Nephron (organoid): ENCODE data around the gene DESI1.

Experiments used
- H3K27ac Mint-ChIP-seq, 3 experiments: 2 replicates each; pipeline ENCODE4 v1.8.0; 2020; ENCODE audit warnings: mixed read lengths in 3 of 3, mild to moderate bottlenecking in 2 of 3, moderate library complexity in 1 of 3
- H3K27me3 Mint-ChIP-seq: 2 replicates; pipeline ENCODE4 v1.8.0; 2021; ENCODE audit warnings: low read depth, mild to moderate bottlenecking, moderate library complexity, mixed read lengths
- H3K36me3 Mint-ChIP-seq: 2 replicates; pipeline ENCODE4 v1.8.0; 2020; ENCODE audit warnings: low read depth, mixed read lengths
- H3K4me1 Mint-ChIP-seq: 2 replicates; pipeline ENCODE4 v1.8.0; 2020; ENCODE audit warnings: mixed read lengths
- H3K4me3 Mint-ChIP-seq, 3 experiments: 2 replicates each; pipeline ENCODE4 v1.8.0; 2020; ENCODE audit warnings: mild to moderate bottlenecking in 3 of 3, mixed read lengths in 3 of 3, moderate library complexity in 2 of 3
- H3K9me3 Mint-ChIP-seq: 2 replicates; pipeline ENCODE4 v1.8.0; 2020; ENCODE audit warnings: mixed read lengths
- TF ChIP-seq, protein P1 (sequence below), 3 experiments: fragments of 200-600 bp; sonication (generic); IDR thresholded peaks; one replicate each; pipeline ENCODE4 v1.5.0; 2021; ENCODE audit warnings: antibody characterized with exemption in 3 of 3; ENCODE audit not compliant: unreplicated experiment in 3 of 3

DESI1 gene

DNA sequence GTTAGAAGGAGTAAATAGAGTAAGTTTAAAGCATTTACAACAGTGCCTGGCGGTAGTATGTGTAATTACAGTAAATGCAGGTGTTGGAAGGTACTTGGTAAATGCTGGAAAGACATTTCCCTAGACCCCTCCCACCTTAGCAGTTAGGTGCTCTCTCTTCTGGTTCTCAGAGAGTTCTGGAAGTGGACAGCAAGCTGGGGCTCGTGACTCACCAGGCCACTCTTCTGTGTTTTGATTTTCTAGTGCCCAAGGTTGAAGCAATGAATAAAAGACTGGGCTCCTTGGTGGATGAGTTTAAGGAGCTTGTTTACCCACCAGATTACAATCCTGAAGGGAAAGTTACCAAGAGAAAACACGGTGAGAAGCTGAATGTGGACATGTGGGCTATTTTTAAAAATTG, 40.2 kb upstream of the DESI1 start:
- Mint-ChIP-seq H3K36me3 (peaks cover 69% of the 10 kb centered on the region), H3K4me3 (no peak overlapping the region), H3K27ac (no peak overlapping the region), H3K9me3 (no peaks in the 10 kb centered on the region), H3K27me3 (no peaks in the 10 kb centered on the region), H3K4me1 (no peaks in the 10 kb centered on the region)
- TF ChIP-seq, protein P1, sequence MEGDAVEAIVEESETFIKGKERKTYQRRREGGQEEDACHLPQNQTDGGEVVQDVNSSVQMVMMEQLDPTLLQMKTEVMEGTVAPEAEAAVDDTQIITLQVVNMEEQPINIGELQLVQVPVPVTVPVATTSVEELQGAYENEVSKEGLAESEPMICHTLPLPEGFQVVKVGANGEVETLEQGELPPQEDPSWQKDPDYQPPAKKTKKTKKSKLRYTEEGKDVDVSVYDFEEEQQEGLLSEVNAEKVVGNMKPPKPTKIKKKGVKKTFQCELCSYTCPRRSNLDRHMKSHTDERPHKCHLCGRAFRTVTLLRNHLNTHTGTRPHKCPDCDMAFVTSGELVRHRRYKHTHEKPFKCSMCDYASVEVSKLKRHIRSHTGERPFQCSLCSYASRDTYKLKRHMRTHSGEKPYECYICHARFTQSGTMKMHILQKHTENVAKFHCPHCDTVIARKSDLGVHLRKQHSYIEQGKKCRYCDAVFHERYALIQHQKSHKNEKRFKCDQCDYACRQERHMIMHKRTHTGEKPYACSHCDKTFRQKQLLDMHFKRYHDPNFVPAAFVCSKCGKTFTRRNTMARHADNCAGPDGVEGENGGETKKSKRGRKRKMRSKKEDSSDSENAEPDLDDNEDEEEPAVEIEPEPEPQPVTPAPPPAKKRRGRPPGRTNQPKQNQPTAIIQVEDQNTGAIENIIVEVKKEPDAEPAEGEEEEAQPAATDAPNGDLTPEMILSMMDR (IDR thresholded peaks at IDR 0.05; ENCODE audit: unreplicated experiment in 3 of 3) = no peak

DNA sequence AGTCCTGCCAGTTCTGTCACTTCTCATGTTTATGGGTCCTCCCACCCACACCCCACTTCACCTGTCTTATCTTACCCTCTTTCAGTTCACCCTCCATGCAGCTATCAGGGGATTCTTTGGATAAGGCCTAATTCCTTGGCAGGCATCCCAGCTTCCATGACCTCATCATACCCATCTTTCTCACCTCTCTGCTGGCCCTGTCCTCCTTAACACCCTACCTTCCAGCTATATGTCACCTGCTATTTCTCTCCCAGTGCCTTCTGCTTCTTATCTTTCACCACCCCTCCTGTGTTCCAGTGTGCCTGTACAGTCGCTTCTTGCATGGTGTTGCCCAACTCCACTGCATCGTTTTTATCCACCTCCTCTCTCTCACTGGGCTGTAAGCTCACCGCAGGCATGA, 39.6 kb upstream of the DESI1 start:
- Mint-ChIP-seq H3K9me3 (no peaks in the 10 kb centered on the region), H3K27me3 (no peaks in the 10 kb centered on the region)
- TF ChIP-seq, protein P1 (IDR thresholded peaks at IDR 0.05; ENCODE audit: unreplicated experiment in 3 of 3) = no peak

GRCh38 chr22:41659941-41660340, 39.1 kb upstream of the DESI1 start:
- Mint-ChIP-seq H3K9me3 (no peaks in the 10 kb centered on the region), H3K27ac (no peak overlapping the region), H3K36me3 (peaks cover 72% of the 10 kb centered on the region), H3K27me3 (no peaks in the 10 kb centered on the region), H3K4me3 (no peak overlapping the region), H3K4me1 (no peaks in the 10 kb centered on the region)
- TF ChIP-seq, protein P1 (IDR thresholded peaks at IDR 0.05; ENCODE audit: unreplicated experiment in 3 of 3) = no peak

More for the DNA sequence above, 39.6 kb upstream of the DESI1 start:
- Mint-ChIP-seq H3K4me3 (no peak overlapping the region), H3K36me3 (peaks cover 73% of the 10 kb centered on the region), H3K27ac (no peak overlapping the region), H3K4me1 (no peaks in the 10 kb centered on the region)

DNA sequence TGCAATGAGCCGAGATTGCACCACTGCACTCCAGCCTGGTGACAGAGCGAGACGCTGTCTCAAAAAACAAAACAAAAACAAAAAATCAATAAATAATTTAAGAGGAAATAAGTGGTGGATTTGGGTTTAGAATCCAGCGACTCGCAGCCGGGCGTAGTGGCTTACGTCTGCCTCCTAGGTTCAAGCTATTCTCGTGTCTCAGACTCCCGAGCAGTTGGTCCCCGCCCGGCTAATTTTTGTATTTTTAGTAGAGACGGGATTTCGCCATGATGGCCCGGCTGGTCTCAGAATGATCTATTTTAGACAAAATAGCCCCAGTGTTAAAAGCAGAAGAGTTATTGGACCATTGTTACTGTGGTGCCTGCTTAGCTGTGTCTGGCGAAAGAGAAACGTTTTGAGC, 38.0 kb upstream of the DESI1 start:
- H3K27me3 Mint-ChIP-seq = no peaks in the 10 kb centered on the region

GRCh38 chr22:41657709-41658108, 36.9 kb upstream of the DESI1 start:
- Mint-ChIP-seq H3K36me3 (peaks cover 79% of the 10 kb centered on the region), H3K4me1 (no peaks in the 10 kb centered on the region), H3K27me3 (no peaks in the 10 kb centered on the region), H3K9me3 (no peaks in the 10 kb centered on the region), H3K27ac (no peak overlapping the region), H3K4me3 (no peak overlapping the region)
- TF ChIP-seq, protein P1 (IDR thresholded peaks at IDR 0.05; ENCODE audit: unreplicated experiment in 3 of 3) = no peak

More for the DNA sequence above, 38.0 kb upstream of the DESI1 start:
- Mint-ChIP-seq H3K9me3 (no peaks in the 10 kb centered on the region), H3K27ac (no peak overlapping the region), H3K4me3 (no peak overlapping the region), H3K36me3 (peaks cover 75% of the 10 kb centered on the region), H3K4me1 (no peaks in the 10 kb centered on the region)
- TF ChIP-seq, protein P1 (IDR thresholded peaks at IDR 0.05; ENCODE audit: unreplicated experiment in 3 of 3) = no peak

GRCh38 chr22:41656556-41656955, 35.7 kb upstream of the DESI1 start:
- TF ChIP-seq, protein P1 (IDR thresholded peaks at IDR 0.05; ENCODE audit: unreplicated experiment in 3 of 3) = no peak
- H3K9me3 Mint-ChIP-seq = no peaks in the 10 kb centered on the region

More at GRCh38 chr22:41656556-41656955, 35.7 kb upstream of the DESI1 start:
- peak overlapping the region; percentile 40 to 80 (median 51) for H3K27ac Mint-ChIP-seq
- peaks cover 83% of the 10 kb centered on the region for H3K36me3 Mint-ChIP-seq
- no peaks in the 10 kb centered on the region for H3K4me1 Mint-ChIP-seq
- H3K27me3 Mint-ChIP-seq = no peaks in the 10 kb centered on the region
- H3K4me3 Mint-ChIP-seq = no peak overlapping the region
